HG02938 (cell line): ENCODE data around the gene TRAFD1.
A peak's percentile ranks its signal among the peaks of the same experiment; 100 is the strongest.

Experiments
- ATAC-seq: cut with Tn5 transposase; IDR thresholded peaks from one replicate; pipeline ENCODE4 v1.9.1; 2021; ENCODE audit warnings: mild to moderate bottlenecking, moderate library complexity; ENCODE audit not compliant: unreplicated experiment

Gene TRAFD1

GRCh38 chr12:112115259-112116045, 9.9 kb upstream of the TRAFD1 start:
- ATAC-seq: no peak

- no peak for ATAC-seq
Measured at GRCh38 chr12:112116232-112117060, 8.9 kb upstream of the TRAFD1 start.

- ATAC-seq: no peak
Measured at GRCh38 chr12:112117685-112118084, 7.7 kb upstream of the TRAFD1 start.

- no peak for ATAC-seq
Measured at GRCh38 chr12:112121780-112122565, 3.4 kb upstream of the TRAFD1 start.

GRCh38 chr12:112122823-112123690, 2.3 kb upstream of the TRAFD1 start:
- ATAC-seq: no peak

- ATAC-seq: no peak
Measured at GRCh38 chr12:112124918-112125249, 476 bp upstream of the TRAFD1 start.

- no peak for ATAC-seq
Measured at GRCh38 chr12:112126000-112126438, 659 bp downstream of the TRAFD1 start.

- ATAC-seq: no peak
Measured at GRCh38 chr12:112126911-112127310, 1.6 kb downstream of the TRAFD1 start.

- ATAC-seq: no peak
Measured at GRCh38 chr12:112130441-112130998, 5.2 kb downstream of the TRAFD1 start.

GRCh38 chr12:112131686-112132085, 6.3 kb downstream of the TRAFD1 start:
- ATAC-seq: no peak

- no peak for ATAC-seq
Measured at GRCh38 chr12:112133418-112133817, 8.1 kb downstream of the TRAFD1 start.

- ATAC-seq: no peak
Measured at GRCh38 chr12:112134731-112135130, 9.4 kb downstream of the TRAFD1 start.

GRCh38 chr12:112140728-112141127, 15.4 kb downstream of the TRAFD1 start:
- ATAC-seq: no peak

- no peak for ATAC-seq
Measured at GRCh38 chr12:112146123-112146522, 20.8 kb downstream of the TRAFD1 start.

- ATAC-seq: no peak
Measured at GRCh38 chr12:112148031-112148513, 22.7 kb downstream of the TRAFD1 start.

- peak; percentile 60 for ATAC-seq
Measured at GRCh38 chr12:112149596-112149995, 24.2 kb downstream of the TRAFD1 start.

- ATAC-seq: no peak
Measured at GRCh38 chr12:112151766-112152541, 26.6 kb downstream of the TRAFD1 start.

- no peak for ATAC-seq
Measured at GRCh38 chr12:112153181-112153892, 28.0 kb downstream of the TRAFD1 start.

- ATAC-seq: no peak
Measured at GRCh38 chr12:112153893-112154219, 28.5 kb downstream of the TRAFD1 start.
